ENCODE results near the gene SPRED2. TPM values are rescaled to one million over a fixed set of nuclear protein-coding genes. Genes with fewer than 3 reads are reported as not detected.
A peak's percentile ranks its signal among the peaks of the same experiment; 100 is the strongest.

SPRED2 gene
- total and polyA plus RNA-seq, 2 of the 8 experiments (the other 6 are each of a cell fraction or from before 2014, with no cell fraction given) = 15.3 to 22.5 TPM

DNA sequence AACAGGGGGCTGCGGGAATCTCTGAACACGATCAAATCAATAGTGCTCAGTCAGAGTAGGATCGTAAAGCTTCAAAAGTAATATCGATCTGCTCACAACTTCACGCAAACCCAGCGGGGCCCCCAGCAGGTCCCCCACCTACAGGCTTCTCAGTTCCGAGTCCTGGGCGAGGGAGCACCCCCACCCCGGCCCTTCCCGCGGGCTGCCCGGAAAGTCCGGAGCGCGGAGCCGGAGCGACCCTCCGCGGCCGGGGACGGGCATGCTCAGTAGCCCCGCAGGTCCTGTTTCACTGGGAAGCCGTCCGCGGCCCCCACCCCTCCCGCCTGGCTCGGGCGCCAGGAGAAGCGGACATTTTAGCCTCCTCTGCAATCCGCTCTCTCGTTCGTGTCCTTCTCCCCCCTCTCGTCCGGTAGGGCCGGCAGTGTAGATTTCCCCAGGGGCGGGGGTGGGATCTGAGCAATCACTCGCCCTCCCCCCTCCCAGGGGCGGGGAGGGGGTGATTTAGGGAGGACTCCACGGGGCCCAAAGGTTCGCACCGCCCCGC lies 3.3 kb upstream of the SPRED2 start (continued):
- TF ChIP-seq RNF2 (IDR thresholded peaks at IDR 0.05; ENCODE audit: borderline replicate concordance, low read depth, low read length, missing control alignments, poor library complexity, severe bottlenecking) (no peak), SIRT6 (IDR thresholded peaks at IDR 0.05; ENCODE audit: low read length) (no peak), JUN (IDR thresholded peaks at IDR 0.05; ENCODE audit: low read depth, low read length) (0 out of 2 replicates have a peak, but pooled peaks have one; percentile 15), PHF8 (conservative IDR thresholded peaks at IDR 0.05; ENCODE audit: low read depth, low read length) (peak; percentile 64), CREB1 (IDR thresholded peaks at IDR 0.05) (peak; percentile 33; the same call in 1 of the 2 replicates), TAF7 (optimal IDR thresholded peaks at IDR 0.05; ENCODE audit: borderline replicate concordance, low read depth, low read length) (no peak), POLR2AphosphoS5 (IDR thresholded peaks at IDR 0.05; ENCODE audit: low read depth, low read length) (0 out of 2 replicates have a peak, but pooled peaks have one; percentile 30), MAFK (IDR thresholded peaks at IDR 0.05; ENCODE audit: low read depth, low read length) (no peak), TEAD4 (IDR thresholded peaks at IDR 0.05; ENCODE audit: low read depth, low read length) (0 out of 2 replicates have a peak, but pooled peaks have one; percentile 18), CBX8 (IDR thresholded peaks at IDR 0.05; ENCODE audit: borderline replicate concordance, low read depth, low read length) (no peak), KDM1A (IDR thresholded peaks at IDR 0.05; ENCODE audit: borderline replicate concordance, low read length) (no peak)
- TF ChIP-seq, protein P1, sequence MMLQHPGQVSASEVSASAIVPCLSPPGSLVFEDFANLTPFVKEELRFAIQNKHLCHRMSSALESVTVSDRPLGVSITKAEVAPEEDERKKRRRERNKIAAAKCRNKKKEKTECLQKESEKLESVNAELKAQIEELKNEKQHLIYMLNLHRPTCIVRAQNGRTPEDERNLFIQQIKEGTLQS (IDR thresholded peaks at IDR 0.05; ENCODE audit: insufficient read depth, low read depth, low read length) = no peak
- TF ChIP-seq, protein P2, sequence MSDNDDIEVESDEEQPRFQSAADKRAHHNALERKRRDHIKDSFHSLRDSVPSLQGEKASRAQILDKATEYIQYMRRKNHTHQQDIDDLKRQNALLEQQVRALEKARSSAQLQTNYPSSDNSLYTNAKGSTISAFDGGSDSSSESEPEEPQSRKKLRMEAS (IDR thresholded peaks at IDR 0.05) = peak; percentile 63
- TF ChIP-seq, protein P3, sequence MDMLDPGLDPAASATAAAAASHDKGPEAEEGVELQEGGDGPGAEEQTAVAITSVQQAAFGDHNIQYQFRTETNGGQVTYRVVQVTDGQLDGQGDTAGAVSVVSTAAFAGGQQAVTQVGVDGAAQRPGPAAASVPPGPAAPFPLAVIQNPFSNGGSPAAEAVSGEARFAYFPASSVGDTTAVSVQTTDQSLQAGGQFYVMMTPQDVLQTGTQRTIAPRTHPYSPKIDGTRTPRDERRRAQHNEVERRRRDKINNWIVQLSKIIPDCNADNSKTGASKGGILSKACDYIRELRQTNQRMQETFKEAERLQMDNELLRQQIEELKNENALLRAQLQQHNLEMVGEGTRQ (IDR thresholded peaks at IDR 0.05; ENCODE audit: low read length) = no peak

All from H1 (cell line).